Panc1 (cell line): Measurements from ENCODE around the gene KCNQ1.

Experiments used
- CTCF ChIP-seq: fragments of 450-650 bp; IDR thresholded peaks from 2 replicates; pipeline ENCODE4 v1.5.1; 2017; ENCODE audit warnings: mild to moderate bottlenecking
- POLR2AphosphoS5 ChIP-seq: IDR thresholded peaks from 2 replicates; pipeline ENCODE4 v1.6.1; 2012; ENCODE audit warnings: mild to moderate bottlenecking, low read depth, low read length, moderate library complexity

GRCh38 chr11:2737866-2738265, 293.1 kb downstream of the KCNQ1 start:
- TF ChIP-seq CTCF (no peak), POLR2AphosphoS5 (no peak)
